ENCODE results near the gene SPOP.
A peak's percentile ranks its signal among the peaks of the same experiment; 100 is the strongest.
"Not testable (repeated sequence)": the region's sequence is repeated elsewhere in the genome, so short reads cannot be mapped to it uniquely, and the experiment has no call there.

The SPOP gene

DNA sequence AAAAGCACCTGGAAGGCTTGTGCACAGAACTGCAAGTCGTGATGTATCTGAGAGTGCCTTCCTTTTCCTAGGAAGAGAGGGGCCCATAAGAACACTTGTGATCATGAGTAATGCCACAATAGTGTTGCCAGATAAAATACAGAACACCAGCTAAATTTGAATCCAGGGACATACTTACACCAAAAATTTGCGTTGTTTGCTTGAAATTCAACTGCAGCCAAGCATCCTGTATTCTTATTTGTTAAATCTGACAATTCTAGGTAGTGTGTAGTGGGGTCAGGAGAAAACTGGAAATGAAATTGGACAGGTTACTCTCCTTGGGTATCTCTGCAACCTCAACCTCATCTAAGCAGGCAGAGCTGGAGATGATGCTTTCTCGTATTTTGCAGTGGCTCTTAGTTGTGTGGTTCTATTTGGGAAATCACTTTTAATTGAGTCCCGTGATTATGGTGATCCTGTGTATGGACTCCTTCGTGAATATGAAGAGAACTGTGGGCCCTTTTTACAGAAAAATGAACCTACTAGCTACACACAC lies 17.9 kb upstream of the SPOP start:
- DNase-seq = no peak

DNA sequence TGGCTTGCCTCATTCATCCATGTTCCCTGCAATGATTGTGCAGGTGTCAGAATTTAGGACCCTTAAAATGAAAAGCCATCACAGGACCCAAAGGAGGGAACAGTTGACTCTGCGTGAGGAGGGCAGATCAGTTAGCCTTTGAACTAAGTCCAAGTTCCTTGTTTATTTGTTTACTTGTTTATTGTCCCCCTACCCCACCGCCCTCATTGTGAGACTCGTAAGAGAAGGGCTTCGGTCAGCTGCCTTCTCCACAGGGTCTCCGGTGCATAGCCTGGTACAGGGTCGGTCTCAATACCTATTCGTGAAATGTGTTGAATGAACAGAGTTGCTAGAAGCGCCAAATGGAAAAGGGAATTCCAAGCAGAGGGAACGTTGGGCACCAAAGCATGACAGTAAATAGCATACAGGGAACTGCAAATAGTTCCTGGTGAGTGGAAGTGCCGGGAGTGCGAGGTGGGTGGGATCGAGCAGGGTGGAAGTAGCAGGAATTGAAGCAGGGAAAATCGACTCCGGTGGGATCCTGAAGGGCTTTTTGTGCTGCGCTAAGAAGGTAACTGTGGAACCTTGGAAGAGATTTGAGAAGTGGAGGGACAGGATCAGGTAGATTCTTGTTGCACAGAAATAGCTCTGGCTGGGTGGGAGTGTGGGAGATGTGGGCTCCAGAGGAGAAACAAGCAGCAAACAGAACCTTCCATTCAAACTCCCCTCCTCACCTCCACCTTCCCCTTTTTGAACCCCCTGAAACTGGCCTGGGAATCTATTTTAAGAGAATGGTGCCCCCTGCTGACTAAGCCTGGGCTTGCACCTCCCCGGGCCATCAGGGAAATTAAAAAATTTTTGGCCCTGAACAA lies 17.2 kb upstream of the SPOP start:
- peak; percentile 76 for DNase-seq

DNA sequence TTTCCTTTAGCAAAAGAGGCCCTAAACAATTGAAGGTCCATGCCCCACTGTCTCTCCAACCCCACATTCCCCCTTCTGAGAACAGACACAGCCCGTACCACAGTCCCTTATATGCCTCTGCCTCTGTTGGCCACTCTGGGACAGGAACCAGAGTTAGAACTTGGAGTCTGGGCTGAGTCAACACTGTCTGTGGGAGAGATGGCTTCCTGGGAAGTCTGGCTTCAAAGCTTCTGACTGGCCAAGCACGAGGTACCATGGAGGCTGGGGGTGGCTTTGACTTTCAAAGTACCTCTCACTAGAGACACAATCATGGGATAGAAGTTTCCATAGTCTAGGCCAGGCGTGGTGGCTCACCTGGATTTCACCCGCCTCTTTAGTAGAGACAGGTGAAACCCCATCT lies 14.9 kb upstream of the SPOP start:
- DNase-seq = no peak

DNA sequence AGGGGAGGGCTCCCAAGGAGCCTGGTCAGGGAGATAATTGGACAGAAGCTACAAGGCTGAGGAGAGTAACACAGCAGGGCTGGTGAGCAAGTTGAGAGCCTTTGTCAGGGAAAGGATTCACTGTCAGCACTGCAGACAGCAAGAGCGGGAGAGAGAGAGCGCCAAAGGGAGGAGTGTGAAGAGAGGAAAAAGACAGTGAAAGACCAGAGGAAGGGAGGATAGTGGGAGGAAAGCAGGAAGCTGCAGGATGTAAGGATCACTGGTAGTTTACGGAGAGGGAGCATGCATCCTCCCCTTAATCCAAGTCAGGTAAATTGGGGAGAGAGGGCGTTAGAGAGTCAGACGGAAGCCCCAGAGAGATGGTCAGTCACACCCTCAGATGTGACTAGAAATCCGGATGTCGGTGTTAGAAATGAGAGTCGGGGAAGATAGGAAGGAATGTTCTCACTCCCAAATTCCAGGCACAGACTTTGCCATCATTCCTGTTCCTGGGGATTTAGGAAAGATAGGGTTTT lies 13.8 kb upstream of the SPOP start:
- DNase-seq = no peak

DNA sequence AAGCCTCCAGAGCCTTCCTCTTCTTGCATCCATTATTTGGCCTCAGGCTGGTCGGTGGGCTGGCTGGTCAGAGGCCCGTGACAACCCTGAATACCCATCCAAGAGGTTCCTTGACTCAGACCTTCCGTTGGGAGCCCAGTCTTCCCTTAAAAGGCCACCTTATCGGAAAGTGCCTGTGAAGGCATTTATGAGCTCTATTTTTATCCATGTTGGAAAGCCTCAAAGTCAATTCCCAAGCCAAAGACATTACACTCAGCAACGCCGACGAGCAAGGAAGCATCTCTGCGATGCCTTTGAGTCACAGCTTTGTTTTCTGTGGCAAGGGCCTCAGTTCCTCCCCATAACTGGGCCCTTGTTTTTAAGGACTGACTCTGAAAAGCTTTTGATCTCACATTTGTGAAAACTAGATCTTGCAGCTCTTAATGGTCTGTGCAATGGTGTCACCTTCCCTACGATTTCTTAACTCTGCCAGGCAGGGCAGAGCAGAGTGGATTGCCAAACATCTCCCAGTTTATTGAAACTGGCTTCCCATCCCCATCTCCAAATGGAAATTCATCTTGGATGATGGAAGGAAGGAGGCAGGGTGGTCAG lies 13.3 kb upstream of the SPOP start:
- no peak for DNase-seq

DNA sequence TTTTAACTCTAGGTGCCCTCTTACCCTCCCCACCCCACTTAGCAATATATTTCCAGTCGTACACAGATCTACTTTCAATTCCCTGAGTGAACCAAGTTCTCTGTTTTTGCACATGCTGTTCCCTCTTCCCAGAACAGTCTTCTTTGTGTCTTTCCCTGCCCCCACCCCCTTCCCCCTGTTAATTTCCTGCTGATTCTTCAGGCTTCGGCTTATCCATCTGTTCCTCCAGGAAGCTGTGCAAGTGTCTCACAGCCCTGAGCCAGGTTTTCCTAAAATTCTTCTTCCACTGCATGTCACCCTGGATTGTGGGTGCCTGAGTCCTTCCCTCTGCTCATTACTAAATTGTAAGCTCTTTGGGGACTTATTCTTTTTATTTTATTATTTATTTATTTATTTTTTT lies 12.4 kb upstream of the SPOP start:
- no peak for DNase-seq

DNA sequence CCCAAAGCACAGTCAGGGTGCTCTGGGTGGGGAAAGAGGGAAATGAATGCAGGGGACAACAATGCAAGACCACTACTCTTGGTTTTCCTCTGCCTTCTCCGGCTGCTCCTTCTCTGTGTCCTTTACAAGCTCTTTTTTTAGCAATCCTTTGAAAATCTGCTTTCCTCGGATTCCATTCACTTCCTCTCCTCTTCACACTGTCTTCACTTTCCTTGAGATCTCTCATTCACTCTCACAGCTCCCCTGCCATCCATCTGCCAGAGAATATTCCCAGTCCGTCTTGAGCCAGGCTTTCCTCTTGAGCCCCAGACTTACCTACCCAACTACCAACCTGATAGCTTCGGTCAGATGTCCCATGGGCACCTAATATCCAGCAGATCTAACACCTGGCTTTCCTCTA lies 11.0 kb upstream of the SPOP start:
- DNase-seq = no peak

DNA sequence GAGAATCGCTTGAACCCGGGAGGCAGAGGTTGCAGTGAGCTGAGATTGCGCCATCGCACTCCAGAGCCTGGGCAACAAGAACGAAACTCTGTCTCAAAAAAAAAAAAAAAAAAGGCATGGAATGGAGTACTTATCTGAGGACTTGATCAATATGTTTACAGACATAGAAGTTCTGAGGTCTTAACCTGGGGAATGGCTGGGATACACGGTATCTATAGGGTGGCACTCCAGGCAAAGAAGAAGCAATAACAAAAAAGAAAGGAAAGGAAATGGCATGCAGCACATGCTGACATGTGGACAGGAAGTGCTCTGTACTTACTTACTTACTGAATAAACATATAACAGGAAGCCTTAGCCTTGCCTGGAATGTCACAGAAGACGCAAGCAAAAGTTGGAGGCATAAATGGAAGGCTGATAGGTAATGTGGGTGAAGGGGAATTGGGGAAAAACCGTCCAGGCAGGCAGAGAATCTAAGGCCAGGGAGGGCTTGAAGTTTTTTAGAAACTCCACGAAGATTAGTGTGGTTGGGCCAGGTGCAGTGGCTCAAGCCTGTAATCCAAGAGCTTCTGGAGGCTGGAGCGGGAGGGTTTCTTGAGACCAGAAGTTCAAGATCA lies 10.1 kb upstream of the SPOP start:
- no peak for DNase-seq

DNA sequence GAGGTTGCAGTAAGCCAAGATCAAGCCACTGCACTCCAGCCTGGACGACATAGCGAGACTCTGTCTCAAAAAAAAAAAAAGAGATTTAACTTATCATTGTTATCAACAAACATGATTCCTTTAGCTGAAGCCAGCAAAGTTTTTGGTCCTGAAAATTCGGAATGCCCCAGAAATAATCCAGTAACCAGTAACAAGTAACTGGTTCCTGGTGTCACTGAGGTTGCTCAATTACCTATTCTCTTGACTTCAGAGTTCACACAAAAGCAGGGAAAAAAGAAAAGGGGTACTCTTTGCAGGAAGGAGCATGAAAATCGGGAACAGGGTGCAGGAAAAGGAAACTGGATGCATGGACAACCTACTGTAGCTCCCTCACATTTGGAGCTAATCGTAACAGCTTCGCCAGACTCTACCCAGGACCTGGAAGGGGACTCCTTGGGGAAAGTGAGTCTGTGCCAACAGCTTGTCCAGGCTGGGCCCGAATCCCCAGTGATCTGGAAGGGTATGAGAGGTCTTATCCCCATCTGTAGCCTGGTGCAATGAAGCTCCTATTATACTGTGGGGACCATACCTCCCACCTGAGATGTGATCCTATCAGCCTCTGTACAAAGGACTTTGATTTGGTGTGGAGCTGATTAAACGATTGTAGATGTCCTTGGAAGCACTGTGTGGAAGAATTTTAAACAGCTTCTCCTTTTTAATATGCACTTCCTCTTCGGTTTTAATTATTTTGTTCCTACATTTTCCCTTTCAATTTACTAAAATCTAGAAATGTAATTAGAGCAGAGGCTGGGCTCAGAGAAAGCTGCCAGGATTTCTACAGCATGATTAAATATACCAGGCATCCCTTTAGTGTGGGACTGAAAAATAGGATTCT lies 3.4 kb upstream of the SPOP start:
- DNase-seq = no peak

DNA sequence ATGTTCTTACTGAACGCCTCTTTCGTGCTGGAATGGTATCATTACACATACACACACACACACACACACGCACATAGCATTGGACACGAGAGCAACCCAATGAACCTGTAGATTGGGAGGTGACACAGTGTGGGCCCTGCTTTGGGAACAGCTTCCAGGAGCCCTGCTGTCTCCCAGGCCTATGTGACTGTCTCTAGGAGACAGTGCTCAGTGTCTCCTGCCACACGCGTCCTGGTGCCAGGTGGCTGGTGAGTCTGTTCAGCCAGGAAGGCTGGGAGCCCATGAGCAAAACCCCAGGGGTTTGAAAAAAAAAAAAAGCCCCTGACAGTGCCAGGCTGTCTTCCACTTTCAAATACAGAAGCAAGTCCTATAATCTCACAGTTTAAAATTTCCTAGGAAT lies 2.4 kb upstream of the SPOP start:
- no peak for DNase-seq

DNA sequence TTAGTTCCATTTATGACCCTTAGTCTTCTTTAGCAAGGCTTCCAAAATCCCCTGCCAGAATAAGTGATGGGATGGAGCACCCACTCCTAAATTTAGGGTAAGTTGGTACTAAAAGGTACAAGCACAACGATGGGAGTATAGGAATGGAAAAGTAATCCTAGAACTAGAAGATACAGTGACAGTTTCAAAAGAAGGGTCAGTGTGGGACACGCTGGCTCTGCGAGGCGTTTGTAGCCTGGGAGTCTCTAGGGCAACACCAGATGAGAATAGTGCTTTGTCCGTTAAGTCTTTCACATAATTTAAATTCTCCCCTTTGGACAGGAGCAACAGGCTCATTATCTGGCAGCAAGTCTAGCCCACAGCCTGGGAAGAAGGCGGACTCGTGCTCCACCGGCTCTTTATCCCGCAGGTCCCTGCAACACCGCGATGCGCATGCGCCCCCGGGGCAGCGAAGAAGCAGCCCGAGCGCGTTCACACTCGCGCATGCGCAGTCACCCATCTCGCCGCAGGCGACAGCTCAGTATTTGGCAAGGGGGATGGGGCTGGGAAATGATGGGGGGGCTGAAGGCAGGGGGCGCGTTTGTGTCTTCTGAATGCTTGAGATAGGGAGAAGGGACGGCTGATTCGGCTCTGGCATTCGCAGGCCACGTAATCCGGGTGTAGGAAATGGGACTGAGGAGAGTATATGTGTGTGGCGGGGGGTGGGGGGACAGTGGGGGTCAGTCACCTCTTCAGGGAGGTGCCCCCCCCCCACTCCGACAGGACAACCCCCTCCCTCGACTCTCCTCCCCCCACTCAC lies 564 bp downstream of the SPOP start:
- DNase-seq = peak; percentile 97

DNA sequence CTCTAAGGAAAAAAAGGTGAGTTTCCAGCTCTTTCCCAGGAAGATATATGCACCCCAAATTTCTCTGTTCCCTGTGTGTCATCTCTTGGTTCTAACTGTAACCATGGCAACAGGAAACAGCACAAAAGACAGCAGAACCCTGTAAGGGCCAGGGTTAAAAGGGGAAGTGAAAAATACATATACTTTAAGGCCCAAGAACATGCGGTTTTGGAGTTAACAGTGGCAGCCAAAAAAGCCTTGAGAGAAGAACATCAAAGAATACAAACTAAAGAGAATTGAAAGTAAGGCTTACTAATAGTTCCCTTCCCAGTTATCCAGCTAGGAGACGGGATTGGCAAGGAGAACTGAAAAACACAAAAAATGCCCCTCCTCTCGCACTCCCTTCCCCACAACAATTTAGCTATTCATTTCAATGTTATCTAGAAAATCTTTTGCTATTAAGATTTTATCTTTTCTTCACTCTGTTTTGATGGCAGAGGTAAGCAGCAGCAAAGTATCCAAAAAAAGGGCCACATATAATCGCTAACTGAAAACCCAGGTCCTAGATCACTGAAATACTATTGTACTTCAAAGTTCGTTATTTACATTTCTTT lies 1.5 kb downstream of the SPOP start:
- no peak for DNase-seq

DNA sequence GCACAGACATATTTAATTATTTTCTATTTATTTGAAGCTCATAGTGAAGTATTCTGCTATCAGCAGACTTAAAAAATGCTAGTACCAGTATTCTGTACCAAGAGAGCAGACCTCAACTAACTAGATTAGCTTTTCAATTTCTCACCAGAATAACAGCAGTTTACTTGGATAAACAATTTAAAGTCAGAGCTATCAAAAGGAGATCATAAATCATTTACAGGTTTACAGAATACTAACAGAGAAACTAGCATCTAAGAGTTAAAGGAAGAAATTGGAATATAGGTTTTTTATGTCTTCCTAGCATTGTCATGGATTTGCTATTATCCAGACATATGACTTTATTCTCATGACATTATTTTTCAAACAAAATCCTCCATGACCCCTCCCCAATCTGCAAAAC lies 3.4 kb downstream of the SPOP start:
- no peak for DNase-seq

DNA sequence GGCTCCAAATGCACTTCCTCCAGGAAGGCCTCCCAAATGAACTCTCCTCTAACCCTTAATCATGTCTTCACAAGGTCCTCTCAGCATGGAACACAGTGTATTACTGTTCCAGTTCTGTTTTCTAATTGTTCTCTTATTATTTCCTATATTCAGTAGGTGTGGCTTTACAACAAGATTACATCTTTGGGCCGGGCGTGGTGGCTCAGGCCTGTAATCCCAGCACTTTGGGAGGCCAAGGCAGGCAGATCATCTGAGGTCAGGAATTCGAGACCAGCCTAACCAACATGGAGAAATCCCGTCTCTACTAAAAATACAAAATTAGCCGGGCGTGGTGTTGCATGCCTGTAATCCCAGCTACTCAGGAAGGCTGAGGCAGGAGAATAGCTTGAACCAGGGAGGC lies 4.2 kb downstream of the SPOP start:
- DNase-seq = not testable (repeated sequence)

DNA sequence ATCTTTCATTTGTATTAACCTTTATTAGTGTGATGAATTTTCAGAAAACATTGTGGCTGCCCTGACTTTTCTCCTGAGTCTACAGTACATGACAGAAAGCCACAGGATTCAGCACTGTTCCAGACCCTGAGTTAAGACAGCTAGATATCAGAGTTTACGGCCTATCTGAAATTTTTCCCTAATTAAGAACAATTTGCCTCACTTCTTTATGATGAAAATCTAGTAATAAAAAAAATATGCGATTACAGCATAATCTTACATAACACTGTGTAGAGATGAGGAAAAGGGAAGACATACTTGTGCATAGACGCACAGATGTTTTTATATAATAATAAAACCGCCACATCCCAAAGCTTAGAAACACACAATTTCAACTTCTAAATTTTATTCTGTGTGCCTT lies 7.3 kb downstream of the SPOP start:
- DNase-seq = no peak

DNA sequence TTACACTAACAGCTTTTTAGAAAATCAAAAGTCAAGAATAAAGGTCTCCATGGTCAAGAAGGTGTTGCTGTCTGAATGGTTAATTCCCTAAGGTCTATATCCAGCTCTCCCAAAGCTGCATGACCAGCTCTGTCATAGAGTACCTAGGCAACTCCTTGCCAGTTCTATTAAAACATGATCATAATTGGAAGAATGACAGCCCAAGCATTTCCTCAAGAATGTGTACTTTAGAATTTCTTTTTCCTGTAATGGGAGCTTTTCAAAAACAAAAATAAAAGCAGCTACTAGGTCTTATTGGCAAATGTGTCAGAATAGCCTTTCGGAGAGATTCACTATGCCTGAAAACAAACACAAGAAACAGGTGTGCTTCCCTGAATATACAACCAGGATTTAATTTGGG lies 7.9 kb downstream of the SPOP start:
- DNase-seq = no peak

DNA sequence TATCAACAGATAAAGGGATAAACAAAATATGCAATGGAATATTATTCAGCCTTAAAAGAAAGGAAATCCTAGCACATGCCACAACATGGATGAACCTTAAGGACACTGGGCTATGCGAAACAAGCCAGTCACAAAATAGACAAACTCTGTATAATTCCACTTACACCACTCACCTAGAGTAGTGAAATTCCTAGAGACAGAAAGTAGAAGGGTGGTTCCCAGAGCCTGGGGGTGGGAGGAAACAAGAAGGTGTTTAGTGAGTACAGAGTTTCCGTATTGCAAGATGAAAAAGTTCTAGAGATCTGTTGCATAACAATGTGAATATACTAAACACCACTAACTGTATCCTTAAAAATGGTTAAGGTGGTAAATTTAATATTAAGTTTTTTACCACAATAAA lies 10.0 kb downstream of the SPOP start:
- DNase-seq = no peak

DNA sequence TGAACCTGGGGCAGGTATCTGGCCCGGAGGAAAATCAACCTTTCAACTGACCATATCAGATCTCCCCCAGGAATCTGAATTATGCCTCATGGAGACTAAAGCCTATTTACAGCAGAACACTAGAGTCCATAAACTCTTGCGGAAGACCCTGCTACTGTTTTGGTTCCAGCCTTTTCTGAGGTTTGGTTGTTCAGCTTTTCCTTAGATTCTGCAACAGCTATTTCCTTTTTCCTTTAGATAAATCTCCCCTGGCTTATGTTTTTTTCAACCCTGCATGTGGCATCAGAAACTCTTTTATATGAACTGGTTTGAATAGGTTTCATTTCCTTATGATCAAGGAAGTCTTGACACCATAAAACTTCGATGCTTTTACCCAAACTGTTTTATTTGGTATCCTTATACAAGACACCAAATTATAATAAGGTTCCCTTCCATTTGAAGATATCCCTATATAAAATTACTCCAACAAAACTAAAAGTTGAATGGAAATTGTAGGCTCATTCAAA lies 13.1 kb downstream of the SPOP start:
- DNase-seq = no peak

DNA sequence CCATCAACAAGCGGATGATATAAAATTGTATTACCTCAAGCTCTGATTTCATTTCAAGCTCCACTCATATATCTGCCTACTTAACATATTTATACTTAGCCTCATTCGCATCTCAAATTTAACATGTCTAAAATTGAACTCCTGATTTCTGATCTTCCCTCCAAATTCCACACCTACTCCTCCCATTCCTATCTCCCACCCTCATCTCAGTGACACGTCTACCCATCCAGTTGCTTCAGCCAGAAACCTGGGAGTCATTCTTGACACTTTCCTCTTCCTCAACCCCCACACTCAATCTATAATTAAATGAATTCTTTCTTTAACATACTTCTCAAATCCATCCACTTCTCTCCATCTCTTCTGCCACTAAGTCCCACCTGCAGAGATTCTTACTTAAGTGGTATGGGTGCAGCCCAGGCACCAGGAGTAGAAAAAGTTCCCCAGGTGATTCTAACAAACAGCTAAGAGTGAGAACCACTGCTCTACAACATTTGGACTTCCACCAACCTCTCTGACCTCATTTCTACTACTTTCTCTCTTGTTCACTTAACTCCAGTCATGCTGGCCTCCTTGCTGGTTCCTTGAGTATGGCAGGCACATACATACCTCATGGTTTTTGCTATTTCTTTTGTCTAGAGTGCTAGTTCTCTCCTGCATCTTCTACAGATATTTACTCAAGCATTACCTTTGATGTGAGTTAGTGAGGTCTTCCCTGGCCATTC lies 18.1 kb downstream of the SPOP start:
- DNase-seq = no peak

DNA sequence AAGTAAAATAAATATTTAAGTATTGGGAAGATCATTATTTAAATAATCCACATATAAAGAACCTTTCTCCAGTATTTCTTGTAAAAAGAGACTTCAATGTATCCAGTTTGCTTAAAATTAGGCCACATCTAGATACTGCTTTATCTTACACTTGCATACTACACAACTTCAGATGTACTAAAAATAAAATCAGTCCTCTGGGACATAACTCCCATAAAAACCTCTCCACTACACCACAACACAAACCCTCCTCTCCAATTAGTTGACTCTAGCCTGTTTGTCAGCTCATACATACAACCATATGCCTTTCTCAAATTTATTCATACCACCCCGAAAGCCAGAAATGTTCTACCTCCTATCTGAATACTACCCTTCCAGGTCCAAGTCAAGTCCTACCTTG lies 21.6 kb downstream of the SPOP start:
- DNase-seq = no peak

DNA sequence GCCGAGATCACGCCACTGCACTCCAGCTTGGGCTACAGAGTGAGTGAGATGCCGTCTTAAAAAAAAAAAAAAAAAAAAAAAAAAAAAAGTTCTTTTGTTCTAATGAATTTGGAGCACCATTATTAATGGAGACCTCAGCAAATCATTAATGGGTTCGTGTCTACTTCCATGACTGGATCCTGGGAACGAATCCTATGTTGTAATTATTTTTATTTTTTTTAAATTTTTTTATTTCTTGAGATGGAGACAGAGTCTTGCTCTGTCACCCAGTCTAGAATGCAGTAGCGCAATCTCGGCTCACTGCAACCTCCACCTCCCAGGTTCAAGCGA lies 30.7 kb downstream of the SPOP start:
- no peak for DNase-seq
